GM21717 (cell line): ENCODE results near the gene AGBL4.
A peak's percentile ranks its signal among the peaks of the same experiment; 100 is the strongest.
"Not testable (repeated sequence)": the region's sequence is repeated elsewhere in the genome, so short reads cannot be mapped to it uniquely, and the experiment has no call there.

ENCODE experiments used
- ATAC-seq: cut with Tn5 transposase; IDR thresholded peaks from one replicate; pipeline ENCODE4 v1.9.1; 2021; ENCODE audit warnings: mild to moderate bottlenecking, moderate library complexity; ENCODE audit not compliant: unreplicated experiment

The AGBL4 gene

GRCh38 chr1:48523558-48523957 lies 1500.2 kb downstream of the AGBL4 start:
- ATAC-seq, result no peak

DNA sequence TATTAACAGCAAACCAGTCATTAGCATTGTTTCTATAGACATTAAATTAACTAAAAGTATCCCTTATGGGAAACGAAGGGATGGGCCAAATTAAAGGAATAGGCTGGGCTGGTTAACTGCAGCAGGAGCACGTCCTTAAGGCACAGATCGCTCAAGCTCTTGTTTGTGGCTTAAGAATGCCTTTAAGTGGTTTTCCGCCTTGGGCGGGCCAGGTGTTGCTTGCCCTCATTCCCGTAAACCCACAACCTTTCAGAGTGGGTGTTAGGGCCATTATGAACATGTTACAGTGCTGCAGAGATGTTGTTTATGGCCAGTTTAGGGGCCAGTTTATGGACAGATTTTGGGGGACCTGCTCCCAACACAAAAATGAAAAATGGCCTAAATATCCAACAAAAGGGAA lies 1503.9 kb downstream of the AGBL4 start:
- ATAC-seq, result not testable (repeated sequence)

- no peak for ATAC-seq
Measured at GRCh38 chr1:48506870-48507269, 1516.9 kb downstream of the AGBL4 start.

DNA sequence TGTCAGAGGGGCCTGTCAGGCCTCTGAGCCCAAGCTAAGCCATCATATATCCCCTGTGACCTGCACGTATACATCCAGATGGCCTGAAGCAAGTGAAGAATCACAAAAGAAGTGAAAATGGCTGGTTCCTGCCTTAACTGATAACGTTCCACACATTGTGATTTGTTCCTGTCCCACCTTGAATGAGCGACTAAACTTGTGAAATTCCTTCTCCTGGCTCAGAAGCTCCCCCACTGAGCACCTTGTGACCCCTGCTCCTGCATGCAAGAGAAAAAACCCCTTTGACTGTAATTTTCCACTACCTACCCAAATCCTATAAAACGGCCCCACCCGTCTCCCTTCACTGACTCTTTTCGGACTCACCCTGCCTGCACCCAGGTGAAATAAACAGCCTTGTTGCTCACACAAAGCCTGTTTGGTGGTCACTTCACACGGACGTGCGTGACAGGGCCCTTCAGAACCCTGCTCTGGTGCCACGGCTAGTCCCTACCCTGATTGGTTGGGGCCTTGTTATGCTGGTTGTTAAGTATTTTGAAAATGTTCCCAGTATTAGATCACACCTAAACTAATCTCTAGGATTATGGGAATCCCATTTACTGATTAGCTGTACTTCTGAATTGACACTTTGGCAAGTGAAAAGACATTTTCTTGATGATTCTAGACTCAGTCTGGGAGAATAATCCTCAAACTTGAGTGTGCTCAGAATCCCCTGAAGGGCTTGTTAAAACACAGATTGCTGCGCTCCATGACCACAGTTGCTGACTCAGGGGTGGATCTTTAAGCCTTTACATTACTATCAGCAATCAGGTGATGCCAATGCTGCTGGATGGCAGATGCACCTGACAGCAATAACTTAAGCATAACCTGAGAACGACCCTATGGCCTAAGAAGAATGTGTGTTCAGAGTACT lies 1523.0 kb downstream of the AGBL4 start:
- no peak for ATAC-seq

- no peak for ATAC-seq
Measured at GRCh38 chr1:48499211-48499735, 1524.5 kb downstream of the AGBL4 start.

- ATAC-seq, result peak; percentile 68
Measured at GRCh38 chr1:48498096-48498791, 1525.5 kb downstream of the AGBL4 start.

DNA sequence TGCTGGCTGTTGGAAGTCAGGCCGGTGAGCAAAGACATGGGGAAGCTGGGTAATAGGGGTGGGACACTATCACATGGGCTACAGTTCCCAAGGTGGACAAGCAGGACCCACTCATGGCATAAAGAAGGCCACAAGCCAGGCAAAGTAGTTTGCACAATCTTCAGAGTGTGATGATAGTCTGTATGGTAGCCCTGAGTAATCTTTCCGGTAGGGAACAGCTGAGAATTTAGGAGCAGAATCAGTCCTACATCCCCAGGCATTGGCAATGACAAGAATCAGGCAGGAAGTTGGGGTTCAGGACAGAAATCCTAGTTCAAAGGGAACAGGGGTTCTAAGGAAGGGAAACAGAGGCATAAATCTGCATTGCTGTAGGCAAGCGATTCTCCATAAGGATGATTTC lies 1527.8 kb downstream of the AGBL4 start:
- ATAC-seq, result no peak

GRCh38 chr1:48495166-48495565 lies 1528.6 kb downstream of the AGBL4 start:
- no peak for ATAC-seq

DNA sequence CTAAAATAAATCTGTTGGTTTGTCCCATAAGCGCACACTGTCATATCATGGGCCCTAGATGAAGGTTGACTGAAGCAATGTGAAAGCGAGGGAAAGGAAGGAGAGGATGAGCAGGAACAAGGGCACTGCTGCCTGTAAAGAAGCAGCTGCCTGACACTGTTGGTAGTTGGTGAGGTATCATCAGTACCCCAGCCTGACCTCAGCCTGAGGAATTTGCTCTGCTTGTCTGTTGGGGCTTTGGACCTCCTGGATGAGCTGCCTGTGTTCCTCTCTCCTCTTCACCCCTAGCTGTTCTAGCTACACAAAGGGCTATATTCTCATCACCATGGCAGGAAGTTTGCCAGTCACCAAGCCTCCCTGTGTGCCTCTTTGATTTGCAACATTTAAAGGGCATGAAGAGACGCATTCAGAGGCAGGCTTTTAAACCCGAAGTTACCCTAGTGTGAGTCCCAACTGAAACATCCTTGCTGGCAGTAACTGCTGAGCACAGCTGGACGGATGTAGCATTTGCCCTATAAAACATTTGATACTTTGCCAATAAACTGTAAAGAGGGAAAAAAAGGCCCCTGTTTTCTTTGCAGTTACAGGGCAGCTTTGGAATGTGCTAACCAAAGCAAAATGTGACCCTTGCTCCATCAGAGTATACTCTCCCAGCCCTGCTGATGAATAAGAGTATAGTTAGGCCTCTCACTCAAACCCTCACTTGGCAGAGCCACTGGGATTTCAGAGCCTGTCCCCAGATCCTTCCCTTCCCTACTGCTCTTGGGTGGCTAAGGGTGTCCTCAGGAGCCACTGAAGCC lies 1529.6 kb downstream of the AGBL4 start:
- ATAC-seq, result no peak

DNA sequence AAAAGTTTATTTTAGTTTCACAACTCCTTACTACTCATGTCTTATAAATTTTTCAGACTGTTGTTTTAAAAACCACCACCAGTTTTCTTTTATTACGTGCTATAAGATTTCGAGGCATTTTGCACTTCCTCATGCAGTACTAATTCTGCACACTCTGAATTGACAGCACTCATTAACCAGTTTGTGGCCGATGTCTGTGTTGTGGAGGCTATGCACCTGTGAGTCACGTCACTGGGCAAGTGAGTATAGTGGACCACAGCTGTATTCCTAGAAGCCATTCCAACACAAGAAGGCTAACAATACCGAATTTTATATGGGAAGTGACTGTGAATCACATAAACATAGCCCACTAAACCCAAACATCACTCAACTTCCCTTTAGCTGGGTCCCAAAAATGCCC lies 1530.7 kb downstream of the AGBL4 start:
- ATAC-seq, result no peak

DNA sequence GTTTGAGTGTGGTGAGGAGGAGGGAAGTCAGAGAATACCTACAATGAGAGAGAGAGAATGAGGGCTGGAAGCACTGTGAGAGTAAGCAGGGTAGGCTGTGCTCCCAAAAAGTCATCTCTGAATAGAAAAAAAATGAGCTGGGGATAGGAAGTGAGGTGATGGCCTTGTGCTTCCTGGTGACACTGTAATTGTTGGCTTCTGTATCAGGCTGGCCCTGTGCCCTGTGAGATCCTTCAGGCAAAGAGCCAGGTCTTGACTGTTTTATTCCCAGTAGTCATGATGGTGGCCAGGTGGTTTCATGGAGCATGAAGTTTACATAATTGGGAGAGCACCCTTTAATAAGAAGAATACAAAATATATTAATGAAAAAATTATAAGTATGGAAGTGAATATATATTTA lies 1531.4 kb downstream of the AGBL4 start:
- no peak for ATAC-seq

DNA sequence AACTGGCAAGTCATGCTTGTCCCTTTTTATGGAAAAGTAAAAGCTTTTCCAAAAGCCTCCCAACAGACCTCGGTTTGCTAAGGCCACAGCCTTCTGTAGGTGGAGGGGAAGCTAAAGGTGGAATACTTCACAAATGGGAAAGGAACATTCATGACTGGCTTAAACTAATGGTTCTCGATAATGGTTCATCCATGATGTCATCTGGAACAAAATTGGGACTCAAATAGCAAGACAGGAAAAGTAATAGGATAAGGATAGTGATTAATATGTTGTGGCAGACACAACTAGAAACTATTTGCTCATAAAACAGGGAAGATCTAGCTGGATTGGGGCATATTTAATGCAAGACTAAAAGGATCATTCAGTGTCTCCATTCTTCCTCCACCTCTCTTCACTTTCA lies 1535.0 kb downstream of the AGBL4 start:
- no peak for ATAC-seq
